Measurements from ENCODE around the gene DEPP1. TPM values are rescaled to one million over a fixed set of nuclear protein-coding genes. Genes with fewer than 3 reads are reported as not detected.

The DEPP1 gene
- polyA plus RNA-seq, 1 experiment: 11.9 TPM

DNA sequence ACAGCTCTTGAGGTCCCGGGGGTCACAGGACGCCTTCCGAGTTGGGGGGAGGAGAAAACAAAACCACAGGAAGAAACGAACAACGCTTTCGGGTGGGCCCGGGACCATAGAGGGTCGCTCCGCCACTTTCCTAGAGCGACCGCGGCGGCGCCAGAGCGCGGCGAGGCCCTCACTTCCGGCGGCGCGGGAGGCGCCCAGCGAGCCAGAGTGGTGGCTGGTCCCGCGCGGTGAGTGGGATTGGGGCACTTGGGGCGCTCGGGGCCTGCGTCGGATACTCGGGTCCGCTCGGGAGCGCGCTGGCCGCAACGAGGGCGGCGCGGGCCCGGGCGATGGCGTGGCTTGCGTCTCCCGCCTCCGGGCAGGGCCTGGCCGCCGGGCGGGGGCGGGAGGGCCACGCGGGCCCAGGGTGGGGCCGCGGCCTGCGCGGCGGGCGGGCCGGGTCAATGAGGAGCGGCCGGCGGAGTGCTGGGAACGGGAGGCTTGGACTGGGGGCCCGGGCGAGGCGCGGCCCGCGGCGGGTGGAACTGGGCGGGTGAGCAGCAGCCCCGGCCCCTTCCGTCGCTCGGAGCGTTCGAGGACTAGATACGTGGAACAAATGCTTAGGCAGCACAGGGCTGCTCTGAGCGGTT, 22.3 kb upstream of the DEPP1 start, which contains the start of gene ZNF22:
Gene ZNF22, plus strand, starts transcription at position 172 of the 629 bp plus-strand sequence. CDS start 2,446 bp downstream, outside the sequence.
- TF ChIP-seq, protein P1, sequence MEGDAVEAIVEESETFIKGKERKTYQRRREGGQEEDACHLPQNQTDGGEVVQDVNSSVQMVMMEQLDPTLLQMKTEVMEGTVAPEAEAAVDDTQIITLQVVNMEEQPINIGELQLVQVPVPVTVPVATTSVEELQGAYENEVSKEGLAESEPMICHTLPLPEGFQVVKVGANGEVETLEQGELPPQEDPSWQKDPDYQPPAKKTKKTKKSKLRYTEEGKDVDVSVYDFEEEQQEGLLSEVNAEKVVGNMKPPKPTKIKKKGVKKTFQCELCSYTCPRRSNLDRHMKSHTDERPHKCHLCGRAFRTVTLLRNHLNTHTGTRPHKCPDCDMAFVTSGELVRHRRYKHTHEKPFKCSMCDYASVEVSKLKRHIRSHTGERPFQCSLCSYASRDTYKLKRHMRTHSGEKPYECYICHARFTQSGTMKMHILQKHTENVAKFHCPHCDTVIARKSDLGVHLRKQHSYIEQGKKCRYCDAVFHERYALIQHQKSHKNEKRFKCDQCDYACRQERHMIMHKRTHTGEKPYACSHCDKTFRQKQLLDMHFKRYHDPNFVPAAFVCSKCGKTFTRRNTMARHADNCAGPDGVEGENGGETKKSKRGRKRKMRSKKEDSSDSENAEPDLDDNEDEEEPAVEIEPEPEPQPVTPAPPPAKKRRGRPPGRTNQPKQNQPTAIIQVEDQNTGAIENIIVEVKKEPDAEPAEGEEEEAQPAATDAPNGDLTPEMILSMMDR (IDR thresholded peaks at IDR 0.05; ENCODE audit: insufficient read depth, low read depth, low read length): peak; percentile 25; the same call in 1 of the 2 replicates
- Histone ChIP-seq H3K27me3 (ENCODE audit: control insufficient read depth, insufficient read depth, low read length) (no peaks in the 10 kb centered on the region), H3K36me3 (ENCODE audit: control insufficient read depth, insufficient read depth, low read length) (no peaks in the 10 kb centered on the region), H3K4me3 (ENCODE audit: low read depth, low read length) (peak within 1 kb of the TSS; percentile 52)
- POLR2A ChIA-PET: no interaction called here
- CTCF ChIA-PET: interaction anchor here (0.8 to 1.6 kb wide), 4 partner anchors 19 to 56 kb away, joined by 3 to 4 read pairs (median 3); partner anchors contain the start of gene DEPP1
- DNase-seq (ENCODE audit: low read depth): no peak

DNA sequence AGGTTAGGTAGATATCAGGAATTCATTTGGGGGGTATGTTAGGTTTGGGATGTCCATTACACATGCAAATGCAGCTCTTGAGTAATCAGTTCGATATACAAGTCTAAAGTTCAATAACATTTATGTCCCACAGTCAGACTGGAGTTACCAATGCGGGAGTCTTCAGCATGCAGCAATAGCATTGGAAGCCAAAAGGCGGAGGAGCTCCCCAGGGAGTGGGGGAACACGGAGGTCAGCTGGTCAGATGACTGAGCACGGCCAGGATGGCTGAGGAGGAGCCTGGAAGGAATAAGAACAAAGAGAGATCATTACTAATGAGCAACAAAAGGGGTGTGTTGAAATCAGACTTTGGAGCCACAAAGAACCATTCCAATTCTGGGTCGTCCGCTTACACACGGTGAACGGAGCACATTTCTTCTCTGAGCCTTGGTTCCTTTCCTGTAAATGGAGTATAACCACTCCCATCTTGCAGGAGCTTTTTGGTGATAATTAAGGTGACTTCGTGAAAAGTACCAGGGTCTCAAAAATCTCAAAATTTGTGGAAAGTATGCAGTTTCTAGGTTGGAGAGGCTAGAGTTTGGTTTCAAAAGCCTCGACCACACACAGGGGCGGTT, 21.6 kb upstream of the DEPP1 start:
- CTCF ChIA-PET: interaction anchor here (0.6 to 1.6 kb wide), 4 partner anchors 22 to 37 kb away, joined by 3 read pairs; partner anchors contain the start of gene DEPP1
- Histone ChIP-seq H3K36me3 (ENCODE audit: control insufficient read depth, insufficient read depth, low read length) (no peaks in the 10 kb centered on the region), H3K27me3 (ENCODE audit: control insufficient read depth, insufficient read depth, low read length) (no peaks in the 10 kb centered on the region), H3K4me3 (ENCODE audit: low read depth, low read length) (peak overlapping the region; percentile 52)
- TF ChIP-seq, protein P1 (IDR thresholded peaks at IDR 0.05; ENCODE audit: insufficient read depth, low read depth, low read length): no peak
- POLR2A ChIA-PET: no interaction called here
- no peak for DNase-seq (ENCODE audit: low read depth)

DNA sequence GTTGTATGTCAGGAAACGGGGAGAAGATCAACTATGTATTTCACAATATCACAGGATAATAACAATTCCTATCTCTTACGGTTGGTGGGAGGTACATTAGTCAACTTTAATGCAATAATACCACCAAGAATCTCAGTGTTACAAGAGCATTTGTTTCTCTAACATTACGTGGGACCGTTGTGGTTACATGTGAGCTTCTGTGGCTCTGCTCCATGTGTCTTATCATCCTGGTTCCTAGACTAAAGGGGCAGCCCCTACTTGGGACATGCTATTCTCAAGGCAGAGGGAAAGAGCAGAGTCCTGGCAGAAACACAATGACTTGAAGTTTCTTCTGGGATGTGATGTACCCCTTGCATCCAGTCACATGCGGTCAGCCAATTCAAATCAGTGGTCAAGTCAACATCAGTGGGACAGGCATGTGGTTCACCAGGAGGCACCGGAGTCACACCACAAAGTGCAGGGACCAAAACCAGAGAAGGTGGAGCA, 19.6 kb upstream of the DEPP1 start:
- TF ChIP-seq, protein P1 (IDR thresholded peaks at IDR 0.05; ENCODE audit: insufficient read depth, low read depth, low read length): no peak
- Histone ChIP-seq H3K27me3 (ENCODE audit: control insufficient read depth, insufficient read depth, low read length) (no peaks in the 10 kb centered on the region), H3K4me3 (ENCODE audit: low read depth, low read length) (no peak overlapping the region), H3K36me3 (ENCODE audit: control insufficient read depth, insufficient read depth, low read length) (no peaks in the 10 kb centered on the region)
- DNase-seq (ENCODE audit: low read depth): no peak
- POLR2A ChIA-PET: no interaction called here
- CTCF ChIA-PET: interaction anchor here (0.6 to 0.9 kb wide), 2 partner anchors 10 to 1556 kb away, joined by 3 read pairs; no protein-coding TSS in a partner anchor

DNA sequence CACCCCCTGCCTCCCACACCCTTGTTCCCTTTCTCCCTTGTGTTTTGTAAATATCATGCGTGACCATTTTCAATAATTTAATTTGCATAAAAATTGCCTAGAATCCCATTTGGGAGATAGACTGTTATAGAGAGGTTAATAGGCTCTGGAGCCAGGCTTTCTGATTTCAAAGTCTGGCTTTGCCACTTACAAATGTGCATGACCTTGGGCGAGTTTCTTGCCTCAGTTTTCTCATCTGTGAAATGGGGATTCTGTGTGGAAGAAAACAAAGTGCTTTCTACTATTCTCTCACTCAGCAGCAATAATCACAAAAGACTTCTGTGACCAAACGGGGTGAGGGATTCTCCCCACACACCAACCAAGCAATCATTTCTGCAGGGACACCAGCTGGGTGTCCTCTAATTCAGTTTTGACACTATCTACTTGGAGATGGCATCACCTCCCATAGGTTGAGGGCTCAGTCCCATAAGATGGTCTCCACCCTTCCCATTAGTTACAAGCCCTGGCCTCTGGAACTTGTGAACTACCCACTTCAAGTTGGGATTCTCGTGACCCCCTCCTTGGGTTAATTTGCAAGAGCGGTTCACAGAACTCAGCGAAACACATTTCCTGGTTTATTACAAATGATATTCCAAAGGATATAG, 18.6 kb upstream of the DEPP1 start:
- no peaks in the 10 kb centered on the region for H3K36me3 ChIP-seq (ENCODE audit: control insufficient read depth, insufficient read depth, low read length)
- H3K4me3 ChIP-seq (ENCODE audit: low read depth, low read length): no peak overlapping the region
- DNase-seq (ENCODE audit: low read depth): no peak
- TF ChIP-seq, protein P1 (IDR thresholded peaks at IDR 0.05; ENCODE audit: insufficient read depth, low read depth, low read length): no peak
- ChIA-PET POLR2A (no interaction called here), CTCF (interaction anchor here (0.9 to 1.0 kb wide), 2 partner anchors 9 to 17 kb away, joined by 3 read pairs; no protein-coding TSS in a partner anchor)
- H3K27me3 ChIP-seq (ENCODE audit: control insufficient read depth, insufficient read depth, low read length): no peaks in the 10 kb centered on the region
